Lung (tissue), 12 donors: ENCODE data around the gene NAGA. TPM values are rescaled to one million over a fixed set of nuclear protein-coding genes. Genes with fewer than 3 reads are reported as not detected.
A peak's percentile ranks its signal among the peaks of the same experiment; 100 is the strongest.

Experiments
- ATAC-seq: fragments of 200-7000 bp; cut with Tn5 transposase; one replicate; pipeline ENCODE4 v1.9.1; 2020; ENCODE audit warnings: moderate number of reproducible peaks; ENCODE audit not compliant: insufficient read depth, low FRiP score
- DNase-seq, 3 donors: peaks; one replicate each; pipeline ENCODE4 v3.0.0-alpha.2; 2013 to 2017
- H3K27ac ChIP-seq, 2 donors: one replicate each; pipeline ENCODE4 v1.5.1; 2013; ENCODE audit warnings: mild to moderate bottlenecking in 2 of 2, moderate library complexity in 2 of 2, control low read depth in 1 of 2, inconsistent platforms in 1 of 2, low read depth in 1 of 2, low read length in 1 of 2
- H3K27me3 ChIP-seq, 3 donors: one replicate each; pipeline ENCODE4 v1.5.1; 2013; ENCODE audit warnings: low read length in 2 of 3; ENCODE audit not compliant: control insufficient read depth in 3 of 3, insufficient read depth in 3 of 3
- H3K36me3 ChIP-seq, 4 donors: one replicate each; pipeline ENCODE4 v1.5.1; 2013; ENCODE audit warnings: low read length in 4 of 4, mild to moderate bottlenecking in 1 of 4, moderate library complexity in 1 of 4; ENCODE audit not compliant: control insufficient read depth in 4 of 4, insufficient read depth in 4 of 4
- H3K4me1 ChIP-seq, 5 donors: one replicate each; pipeline ENCODE4 v1.5.1; 2013; ENCODE audit warnings: low read length in 5 of 5, mild to moderate bottlenecking in 2 of 5, moderate library complexity in 1 of 5; ENCODE audit not compliant: control insufficient read depth in 5 of 5, insufficient read depth in 5 of 5
- H3K4me3 ChIP-seq: one replicate; pipeline ENCODE4 v1.5.1; 2013; ENCODE audit warnings: mild to moderate bottlenecking, control low read depth, moderate library complexity
- H3K9ac ChIP-seq, 2 donors: one replicate each; pipeline ENCODE4 v1.5.1; 2013; ENCODE audit warnings: low read length in 2 of 2, control low read depth in 1 of 2; ENCODE audit not compliant: insufficient read depth in 1 of 2
- H3K9me3 ChIP-seq, 4 donors: one replicate each; pipeline ENCODE4 v1.5.1; 2013; ENCODE audit warnings: low read length in 3 of 4, mild to moderate bottlenecking in 1 of 4, moderate library complexity in 1 of 4; ENCODE audit not compliant: control insufficient read depth in 4 of 4, insufficient read depth in 3 of 4
- WGBS, 2 donors: extraction: QIAGEN DNeasy Blood & Tissue Kit; methylation state at CpG; one replicate each; pipeline ENCODE4 v1.1.7; 2013; 5-methylcytosine and 5-hydroxymethylcytosine counted together
- polyA plus RNA-seq, 2 donors: library from polyadenylated mRNA; stranded (reverse); fragments of 200-250 nt; gene quantifications; one replicate each; pipeline ENCODE4 v1.2.1, GENCODE V29; 2013
- total RNA-seq, 2 donors: library from RNA; depleted of rRNA in 1 of 2; stranded (reverse); fragments of >200 nt in 1 of 2; gene quantifications; one replicate each; pipeline ENCODE4 v1.2.1, GENCODE V29; 2014 to 2021
- TF ChIP-seq, protein P1 (sequence below): IDR thresholded peaks from 2 replicates; pipeline ENCODE4 v1.5.1; 2012; ENCODE audit warnings: mild to moderate bottlenecking; ENCODE audit errors: control extremely low read depth, extremely low read depth
- donor health status: control.
- donor health status: control.
- donor health status: Bipolar disorder and iron deficiency.
- donor health status: healthy.
- donor health status: DM: yes; HTN: yes; CAD: no.

Gene NAGA
- total and polyA plus RNA-seq, 4 donors = 9.9 to 48.0 (median 39.6) TPM

DNA sequence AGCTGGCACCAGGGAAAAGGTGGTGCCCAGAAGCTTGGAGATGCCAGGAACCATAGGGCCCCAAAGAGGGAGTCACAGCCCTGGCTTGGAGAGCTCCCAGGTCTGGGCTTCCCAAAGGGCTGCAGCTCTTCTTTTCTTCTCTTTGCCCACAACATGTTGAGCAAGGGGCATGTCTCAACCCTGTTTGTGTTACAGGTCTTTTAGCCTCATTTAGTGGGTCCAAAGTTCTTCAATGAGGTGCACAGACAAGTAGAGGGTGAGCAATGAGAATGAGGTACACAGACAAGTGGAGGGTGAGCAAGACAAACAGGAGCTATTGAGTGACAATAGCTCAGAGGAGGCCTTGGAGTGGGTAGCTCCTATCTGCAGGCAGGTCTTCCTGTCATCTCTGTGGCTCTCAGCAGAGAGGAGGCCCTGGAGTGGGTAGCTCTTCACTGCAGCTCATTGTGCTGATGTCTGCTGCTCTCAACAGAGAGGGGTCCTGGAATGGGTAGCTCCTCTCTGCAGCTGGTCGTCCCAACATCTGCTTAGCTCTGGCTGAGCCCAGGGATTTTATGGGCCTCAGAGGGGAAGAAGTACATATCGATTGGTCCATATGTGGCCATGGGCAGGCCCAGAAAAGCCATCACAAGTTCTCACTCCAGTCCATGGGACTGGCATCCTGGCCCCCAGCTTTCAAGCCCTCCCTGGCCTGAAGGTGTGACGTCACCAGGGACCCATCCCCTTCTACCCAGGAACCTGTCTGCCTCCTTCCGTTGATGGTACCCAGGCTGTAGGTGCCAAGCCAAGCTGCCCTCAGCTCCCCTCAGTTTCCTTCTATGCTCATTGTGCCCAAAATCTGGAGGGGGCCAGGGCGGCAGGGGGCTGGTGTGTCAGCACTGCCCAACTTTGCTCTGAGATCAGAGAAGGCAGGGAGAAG is 37.1 kb downstream of the NAGA start:
- Histone ChIP-seq H3K36me3 (no peaks in the 10 kb centered on the region), H3K9me3 (peaks cover 0 to 6% (median 1%) of the 10 kb centered on the region in 4 donors), H3K9ac (no peak overlapping the region), H3K4me3 (no peak overlapping the region), H3K4me1 (no peaks in the 10 kb centered on the region), H3K27ac (no peak overlapping the region), H3K27me3 (no peaks in the 10 kb centered on the region)
- 95 to 96% methylated on average over 5 of the region's 5 CpGs for WGBS, 2 donors
- TF ChIP-seq, protein P1, sequence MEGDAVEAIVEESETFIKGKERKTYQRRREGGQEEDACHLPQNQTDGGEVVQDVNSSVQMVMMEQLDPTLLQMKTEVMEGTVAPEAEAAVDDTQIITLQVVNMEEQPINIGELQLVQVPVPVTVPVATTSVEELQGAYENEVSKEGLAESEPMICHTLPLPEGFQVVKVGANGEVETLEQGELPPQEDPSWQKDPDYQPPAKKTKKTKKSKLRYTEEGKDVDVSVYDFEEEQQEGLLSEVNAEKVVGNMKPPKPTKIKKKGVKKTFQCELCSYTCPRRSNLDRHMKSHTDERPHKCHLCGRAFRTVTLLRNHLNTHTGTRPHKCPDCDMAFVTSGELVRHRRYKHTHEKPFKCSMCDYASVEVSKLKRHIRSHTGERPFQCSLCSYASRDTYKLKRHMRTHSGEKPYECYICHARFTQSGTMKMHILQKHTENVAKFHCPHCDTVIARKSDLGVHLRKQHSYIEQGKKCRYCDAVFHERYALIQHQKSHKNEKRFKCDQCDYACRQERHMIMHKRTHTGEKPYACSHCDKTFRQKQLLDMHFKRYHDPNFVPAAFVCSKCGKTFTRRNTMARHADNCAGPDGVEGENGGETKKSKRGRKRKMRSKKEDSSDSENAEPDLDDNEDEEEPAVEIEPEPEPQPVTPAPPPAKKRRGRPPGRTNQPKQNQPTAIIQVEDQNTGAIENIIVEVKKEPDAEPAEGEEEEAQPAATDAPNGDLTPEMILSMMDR = no peak
- no peak for DNase-seq
- no peak for ATAC-seq

DNA sequence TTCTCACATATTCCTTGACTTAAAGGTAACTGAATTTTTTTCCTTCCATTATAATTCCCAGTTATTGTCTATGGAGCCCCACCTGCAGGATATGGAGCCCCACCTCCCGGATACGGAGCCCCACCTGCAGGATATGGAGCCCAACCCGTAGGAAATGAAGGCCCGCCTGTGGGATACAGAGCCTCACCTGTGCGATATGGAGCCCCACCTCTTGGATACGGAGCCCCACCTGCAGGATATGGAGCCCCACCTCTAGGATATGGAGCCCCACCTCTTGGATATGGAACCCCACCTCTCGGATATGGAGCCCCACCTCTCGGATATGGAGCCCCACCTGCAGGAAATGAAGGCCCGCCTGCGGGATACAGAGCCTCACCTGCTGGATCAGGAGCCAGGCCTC is 43.9 kb downstream of the NAGA start:
- Histone ChIP-seq H3K9me3 (no peaks in the 10 kb centered on the region), H3K27me3 (no peaks in the 10 kb centered on the region), H3K27ac (no peak overlapping the region), H3K9ac (no peak overlapping the region), H3K4me1 (peaks cover 0 to 5% (median 0%) of the 10 kb centered on the region in 5 donors), H3K36me3 (no peaks in the 10 kb centered on the region), H3K4me3 (no peak overlapping the region)
- no peak for DNase-seq
- TF ChIP-seq, protein P1 = no peak
- no peak for ATAC-seq
- WGBS, 2 donors = 92% methylated on average over 10 of the region's 10 CpGs

DNA sequence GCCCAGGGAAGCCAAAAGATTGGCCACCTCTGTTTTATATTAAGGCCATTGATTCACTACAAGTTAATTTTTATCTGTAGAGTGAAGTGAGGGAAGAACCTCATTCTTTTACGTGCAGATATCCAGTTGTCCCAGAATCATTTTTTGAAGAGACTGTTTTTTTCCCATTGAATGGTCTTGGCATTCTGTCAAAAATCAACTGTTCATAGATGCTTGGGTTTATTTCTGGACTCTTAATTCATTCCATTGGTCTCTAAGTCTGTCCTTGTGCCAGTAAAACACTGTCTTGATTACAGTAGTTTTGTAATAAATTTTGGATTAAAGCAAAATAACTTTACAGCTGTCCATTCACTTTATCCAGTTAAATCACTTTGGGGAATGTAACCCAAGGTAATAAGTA is 45.2 kb downstream of the NAGA start:
- no peak overlapping the region for H3K9ac ChIP-seq
- H3K9me3 ChIP-seq = no peaks in the 10 kb centered on the region
- no peak overlapping the region for H3K27ac ChIP-seq
- ATAC-seq (no peak), DNase-seq (peak in 2 of 3 donors; percentile 22 to 57)
- no peaks in the 10 kb centered on the region for H3K27me3 ChIP-seq
- WGBS, 2 donors = 47 to 71% methylated on average over 1 of the region's 1 CpG
- no peaks in the 10 kb centered on the region for H3K36me3 ChIP-seq
- TF ChIP-seq, protein P1 = no peak
- H3K4me1 ChIP-seq = peaks cover 0 to 5% (median 0%) of the 10 kb centered on the region in 5 donors
- no peak overlapping the region for H3K4me3 ChIP-seq
